HepG2 (cell line): ENCODE data around the gene PRSS36. TPM values are rescaled to one million over a fixed set of nuclear protein-coding genes. Genes with fewer than 3 reads are reported as not detected.
"Not testable (repeated sequence)": the region's sequence is repeated elsewhere in the genome, so short reads cannot be mapped to it uniquely, and the experiment has no call there.

Experiments used
- ATAC-seq: fragments of 200-7000 bp; cut with Tn5 transposase; 3 replicates; pipeline ENCODE4 v1.9.1; 2020; ENCODE audit warnings: mild to moderate bottlenecking, moderate library complexity
- BruUV-seq: library from RNA; stranded (reverse); fragments of 400-500 nt; replicated peaks from 2 replicates; lab custom pipeline; 2021; lab: Mats Ljungman, UMichigan
- CTCF ChIA-PET: fragments of 300-600 bp; formaldehyde crosslinking; extraction: SDS; loops from one replicate; lab custom pipeline; 2021; ENCODE audit warnings: low total read pairs, inconsistent platforms, low intra/inter-chr PET ratio; lab: Yijun Ruan, JAX
- POLR2A ChIA-PET: fragments of 350-600 bp; sonication (Branson Sonifier 250); formaldehyde crosslinking; loops from one replicate; lab custom pipeline; 2020; ENCODE audit warnings: antibody characterized with exemption, inconsistent platforms; lab: Yijun Ruan, JAX
- DNase-seq: peaks from one replicate; pipeline ENCODE4 v3.0.0-alpha.2; 2015; ENCODE audit warnings: low spot score
- FAIRE-seq: peaks from 3 replicates; lab custom pipeline; 2011; peaks lifted over from hg19 to GRCh38; lab: Jason Lieb, UNC
- H2AFZ ChIP-seq: one replicate; pipeline ENCODE4 v1.6.1; 2011; ENCODE audit warnings: low read length, inconsistent platforms
- H3K27ac ChIP-seq: fragments of 300-600 bp; 3 replicates; pipeline ENCODE4 v1.8.0; 2011; ENCODE audit warnings: mixed run types, mild to moderate bottlenecking, mixed read lengths, low read length, inconsistent platforms; ENCODE audit not compliant: insufficient read depth; ENCODE audit errors: extremely low read length
- H3K27me3 ChIP-seq, 2 experiments: fragments of 200-600 bp in 1 of 2; 2 replicates in 1 of 2; 3 replicates in 1 of 2; pipeline versions ENCODE4 v1.6.0 to v1.8.0; 2011; ENCODE audit warnings: low read length in 2 of 2, mild to moderate bottlenecking in 2 of 2, moderate library complexity in 2 of 2, inconsistent platforms in 1 of 2; ENCODE audit not compliant: insufficient read depth in 2 of 2, control insufficient read depth in 1 of 2
- H3K36me3 ChIP-seq, 2 experiments: fragments of 200-600 bp in 1 of 2; replicated peaks in 1 of 2; 2 replicates in 1 of 2; 3 replicates in 1 of 2; pipeline versions ENCODE4 v1.5.1 to v1.8.0; 2011; ENCODE audit warnings: low read length in 2 of 2, inconsistent platforms in 1 of 2; ENCODE audit not compliant: insufficient read depth in 2 of 2, control insufficient read depth in 1 of 2
- H3K4me1 ChIP-seq: 2 replicates; pipeline ENCODE4 v1.5.1; 2012; ENCODE audit warnings: low read length, inconsistent platforms; ENCODE audit not compliant: insufficient read depth
- H3K4me2 ChIP-seq: 2 replicates; pipeline ENCODE4 v1.6.0; 2011; ENCODE audit warnings: low read depth, low read length, inconsistent platforms
- H3K4me3 ChIP-seq, 3 experiments: fragments of 200-600 bp in 1 of 3; sonication (generic), shearing (Covaris generic) in 1 of 3; replicated peaks in 1 of 3; 2 replicates each; pipeline ENCODE4 v1.5.1; 2011 to 2016; ENCODE audit warnings: low read length in 3 of 3, inconsistent platforms in 2 of 3, low read depth in 2 of 3, mild to moderate bottlenecking in 2 of 3, control low read depth in 1 of 3, mixed read lengths in 1 of 3; ENCODE audit not compliant: insufficient read depth in 1 of 3
- H3K79me2 ChIP-seq: one replicate; pipeline ENCODE4 v1.6.1; 2011; ENCODE audit warnings: low read length, inconsistent platforms; ENCODE audit not compliant: insufficient read depth
- H3K9ac ChIP-seq: 2 replicates; pipeline ENCODE4 v1.6.0; 2011; ENCODE audit warnings: mild to moderate bottlenecking, low read depth, low read length, inconsistent platforms; ENCODE audit not compliant: insufficient read depth
- H3K9me3 ChIP-seq: 2 replicates; pipeline ENCODE4 v1.5.1; 2012; ENCODE audit warnings: mild to moderate bottlenecking, low read length
- H4K20me1 ChIP-seq: 2 replicates; pipeline ENCODE4 v1.6.0; 2011; ENCODE audit warnings: inconsistent platforms, mild to moderate bottlenecking, low read length, moderate library complexity; ENCODE audit not compliant: insufficient read depth
- ARID4A ChIP-seq: sonication (generic); formaldehyde crosslinking; IDR thresholded peaks from 2 replicates; pipeline ENCODE4 v1.5.0; 2020; ENCODE audit warnings: mild to moderate bottlenecking, missing genetic modification reagents, borderline replicate concordance
- FOXA1 ChIP-seq, 2 experiments: fragments of 450-650 bp in 1 of 2; sonication (generic) in 1 of 2; formaldehyde crosslinking in 1 of 2; IDR thresholded peaks; 2 replicates each; pipeline versions ENCODE4 v1.4.0 to v1.6.1; 2016 to 2020; ENCODE audit warnings: missing genetic modification reagents in 1 of 2
- FOXA3 ChIP-seq: IDR thresholded peaks from 2 replicates; pipeline ENCODE4 v1.6.1; 2016; ENCODE audit warnings: missing genetic modification reagents, missing compliant biosample characterization
- MAX ChIP-seq: IDR thresholded peaks from 2 replicates; pipeline ENCODE4 v1.6.1; 2012; ENCODE audit warnings: inconsistent platforms
- MEIS2 ChIP-seq: sonication (generic); formaldehyde crosslinking; IDR thresholded peaks from 2 replicates; pipeline ENCODE4 v1.9.0; 2021; ENCODE audit warnings: mild to moderate bottlenecking, missing genetic modification reagents
- SALL1 ChIP-seq: sonication (generic); formaldehyde crosslinking; IDR thresholded peaks from 2 replicates; pipeline ENCODE4 v1.8.0; 2022; ENCODE audit warnings: mild to moderate bottlenecking, missing genetic modification reagents
- ZNF501 ChIP-seq: sonication (generic); formaldehyde crosslinking; IDR thresholded peaks from 2 replicates; pipeline ENCODE4 v1.5.1; 2020; ENCODE audit warnings: mild to moderate bottlenecking, moderate library complexity, missing genetic modification reagents
- ZNF646 ChIP-seq: sonication (generic); formaldehyde crosslinking; IDR thresholded peaks from 2 replicates; pipeline ENCODE4 v1.9.0; 2021; ENCODE audit warnings: mild to moderate bottlenecking, missing genetic modification reagents
- ZNF878 ChIP-seq: sonication (generic); formaldehyde crosslinking; IDR thresholded peaks from 2 replicates; pipeline ENCODE4 v1.8.1; 2023; ENCODE audit warnings: mild to moderate bottlenecking, missing genetic modification reagents, moderate library complexity
- WGBS: methylation state at CpG from one replicate; pipeline ENCODE4 v1.1.6; 2017; ENCODE audit warnings: low lambda C conversion rate; 5-methylcytosine and 5-hydroxymethylcytosine counted together
- in situ Hi-C: cut with HindIII; loops from 2 replicates; pipeline ENCODE4 v1.10.0; 2017; ENCODE audit warnings: low pct_unique_long_range_greater_than_20kb; ENCODE audit not compliant: extremely low pct_ligation_motif_present
- intact Hi-C: fragments of 100-400 bp; cut with micrococcal nuclease; formaldehyde crosslinking; loops from one replicate; pipeline ENCODE4 v1.10.0; 2022; ENCODE audit not compliant: unreplicated experiment
- polyA plus RNA-seq, 8 experiments: library from polyadenylated mRNA; depleted of rRNA in 3 of 8; stranded (reverse) in 7 of 8; unstranded in 1 of 8; fragments of >200 nt; fragmentation: Illumina TruSeq in 4 of 8; extraction: Trizol in 4 of 8; gene quantifications; 2 replicates each; pipeline versions ENCODE4 v1.2.1 to v1.2.3, GENCODE V29; 2011 to 2016; ENCODE audit warnings: low read depth in 4 of 8, missing spikeins in 1 of 8, mixed read lengths in 1 of 8; ENCODE audit not compliant: insufficient read depth in 1 of 8
- total RNA-seq, 5 experiments: library from RNA; depleted of rRNA; stranded (reverse); fragments of >200 nt; fragmentation: Illumina TruSeq; extraction: Trizol; gene quantifications; 2 replicates each; pipeline ENCODE4 v1.2.3, GENCODE V29; 2016; ENCODE audit warnings: low read depth in 1 of 5

Gene PRSS36
- total and polyA plus RNA-seq, 2 of the 13 experiments (the other 11 are each of a cell fraction or from before 2014, with no cell fraction given) = 1.5 to 2.1 TPM

GRCh38 chr16:31105677-31106213 is 44.1 kb downstream of the PRSS36 start (continued):
- no peak for TF ChIP-seq ZNF646 (CRISPR knock-in tag)

GRCh38 chr16:31100876-31101641 is 48.8 kb downstream of the PRSS36 start:
- H4K20me1 ChIP-seq; H3K27me3 ChIP-seq; DNase-seq; H3K27ac ChIP-seq; BruUV-seq; H2AFZ ChIP-seq; in situ Hi-C loops; FAIRE-seq; H3K36me3 ChIP-seq; H3K9me3 ChIP-seq; intact Hi-C loops; H3K79me2 ChIP-seq; CTCF ChIA-PET; H3K9ac ChIP-seq; TF ChIP-seq FOXA1 (IDR thresholded peaks at IDR 0.05): not testable (repeated sequence)
- POLR2A ChIA-PET = interaction anchor here (0.7 to 3.0 kb wide), 10 partner anchors 8 to 104 kb away, joined by 3 to 25 read pairs (median 4); partner anchors contain the start of genes FUS, KAT8, STX4 and ZNF646
- 50% methylated on average over 12 of the region's 13 CpGs for WGBS
- ATAC-seq = peak; percentile 34
- peak overlapping the region; percentile 20; the same call in 1 of the 2 replicates for H3K4me2 ChIP-seq
- peak overlapping the region in 1 of 3 experiments; percentile 12; a peak in 1 of 6 replicates for H3K4me3 ChIP-seq
- peaks cover 23% of the 10 kb centered on the region for H3K4me1 ChIP-seq
- peak; percentile 62 for TF ChIP-seq FOXA1 (CRISPR knock-in tag; IDR thresholded peaks at IDR 0.05)
- 0 out of 2 replicates have a peak, but pooled peaks have one; percentile 18 for TF ChIP-seq ZNF501 (CRISPR knock-in tag)
- peak; percentile 57; the same call in 1 of the 2 replicates for TF ChIP-seq MAX
- TF ChIP-seq ARID4A = 0 out of 2 replicates have a peak, but pooled peaks have one; percentile 28
- 0 out of 2 replicates have a peak, but pooled peaks have one; percentile 52 for TF ChIP-seq ZNF878 (CRISPR knock-in tag)
- TF ChIP-seq MEIS2 (CRISPR knock-in tag) = 0 out of 2 replicates have a peak, but pooled peaks have one; percentile 32
- peak; percentile 65 for TF ChIP-seq FOXA3 (CRISPR knock-in tag)
- TF ChIP-seq SALL1 (CRISPR knock-in tag) = peak; percentile 14; the same call in 1 of the 2 replicates
